LNCaP clone FGC (cell line): Measurements from ENCODE around the gene CGREF1.

Experiments
- DNase-seq: peaks from one replicate; pipeline ENCODE4 v3.0.0-alpha.2; 2011; ENCODE audit warnings: low read depth
- H3K4me3 ChIP-seq: 2 replicates; pipeline ENCODE4 v1.5.1; 2011; ENCODE audit warnings: mild to moderate bottlenecking, low read depth, low read length, control low read depth
- CTCF ChIP-seq: IDR thresholded peaks from 2 replicates; pipeline ENCODE4 v1.5.1; 2012; ENCODE audit warnings: mild to moderate bottlenecking; ENCODE audit not compliant: control insufficient read depth, insufficient read depth; ENCODE audit errors: extremely low read depth

The CGREF1 gene

GRCh38 chr2:27091746-27092695, 26.9 kb downstream of the CGREF1 start:
- no peak for TF ChIP-seq CTCF
- no peak overlapping the region for H3K4me3 ChIP-seq
- no peak for DNase-seq

- no peak for DNase-seq
- H3K4me3 ChIP-seq = no peak overlapping the region
- TF ChIP-seq CTCF = no peak
Observed at GRCh38 chr2:27089111-27089954, 29.6 kb downstream of the CGREF1 start.

GRCh38 chr2:27088634-27089033, 30.3 kb downstream of the CGREF1 start:
- no peak overlapping the region for H3K4me3 ChIP-seq
- DNase-seq = no peak
- TF ChIP-seq CTCF = no peak

- no peak for DNase-seq
- no peak overlapping the region for H3K4me3 ChIP-seq
- no peak for TF ChIP-seq CTCF
Observed at GRCh38 chr2:27087823-27088410, 31.0 kb downstream of the CGREF1 start.

- no peak for TF ChIP-seq CTCF
- DNase-seq = no peak
Observed at GRCh38 chr2:27086724-27087593, 32.0 kb downstream of the CGREF1 start, which contains the start of gene KHK. TSS of gene KHK (plus strand) at chr2:27086772. CDS start at chr2:27087260, 488 bp downstream.

GRCh38 chr2:27086090-27086723, 32.7 kb downstream of the CGREF1 start:
- H3K4me3 ChIP-seq = peak overlapping the region; percentile 61
- peak; percentile 95 for TF ChIP-seq CTCF
- peak; percentile 50 for DNase-seq

More at GRCh38 chr2:27086724-27087593, 32.0 kb downstream of the CGREF1 start, which contains the start of gene KHK:
- peak within 1 kb of the TSS; percentile 61 for H3K4me3 ChIP-seq
